ENCODE results near the gene ZNF385C. TPM values are rescaled to one million over a fixed set of nuclear protein-coding genes. Genes with fewer than 3 reads are reported as not detected.

Gene ZNF385C
- total RNA-seq, 1 experiment from 2014 or later: 3.7 TPM

GRCh38 chr17:42113293-42114069, 15.2 kb upstream of the ZNF385C start:
- Mint-ChIP-seq H3K4me1 (peaks cover 10% of the 10 kb centered on the region), H3K27me3 (ENCODE audit: low read depth) (no peaks in the 10 kb centered on the region), H3K9me3 (no peaks in the 10 kb centered on the region), H3K36me3 (peaks cover 28% of the 10 kb centered on the region), H3K27ac (no peak overlapping the region), H3K4me3 (no peak overlapping the region)
- no peak for TF ChIP-seq ATF6 (CRISPR knock-in tag; IDR thresholded peaks at IDR 0.05)
- no peak for TF ChIP-seq SP1 (CRISPR knock-in tag; conservative IDR thresholded peaks at IDR 0.05)
- TF ChIP-seq HMGA2 (CRISPR knock-in tag; IDR thresholded peaks at IDR 0.05): no peak
- no peak for TF ChIP-seq NFATC4 (CRISPR knock-in tag; IDR thresholded peaks at IDR 0.05)
- ChIA-PET POLR2A (interaction anchor here (0.6 kb wide), 2 partner anchors 67 to 142 kb away, joined by 4 to 5 read pairs; partner anchors contain the start of gene KCNH4), CTCF (interaction anchor here (0.9 to 4.2 kb wide), 9 partner anchors 9 to 94 kb away, joined by 3 to 27 read pairs (median 4); partner anchors contain the start of genes HSPB9 and NKIRAS2)
- no peak for ATAC-seq
- no peak for DNase-seq (ENCODE audit: low spot score)

GRCh38 chr17:42112552-42113176, 14.4 kb upstream of the ZNF385C start, which contains the start of gene DHX58:
TSS of gene DHX58 (minus strand) at chr17:42112714. CDS start at chr17:42111892, 822 bp downstream.
- ChIA-PET POLR2A (interaction anchor here (0.6 kb wide), 1 partner anchor 141 kb away, joined by 5 read pairs; no protein-coding TSS in a partner anchor), CTCF (interaction anchor here (0.8 to 4.2 kb wide), 14 partner anchors 8 to 153 kb away, joined by 3 to 27 read pairs (median 4); partner anchors contain the start of genes DNAJC7, HSPB9, KAT2A and NKIRAS2)
- H3K36me3 Mint-ChIP-seq: peaks cover 28% of the 10 kb centered on the region
- TF ChIP-seq SOX15 (CRISPR knock-in tag; IDR thresholded peaks at IDR 0.05) (no peak), STAT6 (CRISPR knock-in tag; conservative IDR thresholded peaks at IDR 0.05; ENCODE audit: low read depth) (no peak), ZNF138 (CRISPR knock-in tag; conservative IDR thresholded peaks at IDR 0.05) (no peak), ATF1 (CRISPR knock-in tag; IDR thresholded peaks at IDR 0.05) (no peak), MYBL2 (CRISPR knock-in tag; IDR thresholded peaks at IDR 0.05) (no peak), NR1H2 (CRISPR knock-in tag; IDR thresholded peaks at IDR 0.05) (no peak), ZNF423 (CRISPR knock-in tag; IDR thresholded peaks at IDR 0.05) (no peak), ATF6 (CRISPR knock-in tag; IDR thresholded peaks at IDR 0.05) (no peak), MLX (CRISPR knock-in tag; IDR thresholded peaks at IDR 0.05) (no peak), JUN (CRISPR knock-in tag; IDR thresholded peaks at IDR 0.05) (no peak), MAX (CRISPR knock-in tag; IDR thresholded peaks at IDR 0.05) (no peak)
- H3K9me3 Mint-ChIP-seq: no peaks in the 10 kb centered on the region
- DNase-seq (ENCODE audit: low spot score) (no peak), ATAC-seq (peak; percentile 2; the same call in 1 of the 2 replicates)
- H3K27ac Mint-ChIP-seq: peak within 1 kb of the TSS; percentile 22
- H3K27me3 Mint-ChIP-seq (ENCODE audit: low read depth): no peaks in the 10 kb centered on the region
- no peak within 1 kb of the TSS for H3K4me3 Mint-ChIP-seq
- H3K4me1 Mint-ChIP-seq: peaks cover 17% of the 10 kb centered on the region
